Esophagus squamous epithelium (tissue), 5 donors: ENCODE results near the gene NFYB. TPM values are rescaled to one million over a fixed set of nuclear protein-coding genes. Genes with fewer than 3 reads are reported as not detected.
A peak's percentile ranks its signal among the peaks of the same experiment; 100 is the strongest.

Experiments
- DNase-seq: peaks from one replicate; lab custom pipeline; 2025; lab: John Stamatoyannopoulos, UW
- H3K27ac ChIP-seq, 4 donors: fragments of 200-600 bp; sonication (generic); one replicate each; pipeline ENCODE4 v1.5.1; 2016 to 2019; ENCODE audit warnings: mild to moderate bottlenecking in 1 of 4
- H3K27me3 ChIP-seq, 4 donors: fragments of 200-600 bp; sonication (generic); 1 replicate in 3 of 4; 2 replicates in 1 of 4; pipeline versions ENCODE4 v1.5.1 to v1.6.0; 2017 to 2021; ENCODE audit warnings: antibody characterized with exemption in 1 of 4
- H3K36me3 ChIP-seq, 3 donors: fragments of 200-600 bp; sonication (generic); one replicate each; pipeline ENCODE4 v1.5.1; 2016 to 2019
- H3K4me1 ChIP-seq, 3 donors: fragments of 200-600 bp; sonication (generic); one replicate each; pipeline ENCODE4 v1.5.1; 2017 to 2019
- H3K4me3 ChIP-seq, 4 donors: fragments of 200-600 bp; sonication (generic); 1 replicate in 3 of 4; 2 replicates in 1 of 4; pipeline ENCODE4 v1.5.1; 2016 to 2019; ENCODE audit warnings: mild to moderate bottlenecking in 2 of 4, moderate library complexity in 1 of 4
- H3K9me3 ChIP-seq, 3 donors: fragments of 200-600 bp; sonication (generic); one replicate each; pipeline ENCODE4 v1.5.1; 2016 to 2019
- POLR2A ChIP-seq, 4 donors: fragments of 450-650 bp; IDR thresholded peaks; one replicate each; pipeline ENCODE4 v1.6.1; 2017; ENCODE audit warnings: antibody characterized with exemption in 4 of 4, mild to moderate bottlenecking in 4 of 4, moderate library complexity in 3 of 4
- WGBS, 2 donors: methylation state at CpG; one replicate each; pipeline ENCODE4 v1.1.5; 2018; 5-methylcytosine and 5-hydroxymethylcytosine counted together
- intact Hi-C: fragments of 100-400 bp; cut with DNase I; formaldehyde crosslinking; loops from one replicate; pipeline ENCODE4 v1.15.0; 2022
- total RNA-seq, 4 donors: library from RNA; depleted of rRNA; stranded (reverse); fragments of >200 nt; gene quantifications; one replicate each; pipeline ENCODE4 v1.1.0, GENCODE V29; 2016
- TF ChIP-seq, protein P1 (sequence below), 6 experiments: fragments of 450-650 bp in 4 of 6; fragments of 200-600 bp in 2 of 6; sonication (generic) in 2 of 6; IDR thresholded peaks; one replicate each; pipeline ENCODE4 v1.5.1; 2016 to 2019; ENCODE audit warnings: antibody characterized with exemption in 6 of 6, mild to moderate bottlenecking in 4 of 6, moderate library complexity in 4 of 6
- donor health status: DM: yes; HTN: yes; CAD: no.

The NFYB gene
- total RNA-seq, 4 donors from 2014 or later: 8.1 to 31.5 (median 12.9) TPM

DNA sequence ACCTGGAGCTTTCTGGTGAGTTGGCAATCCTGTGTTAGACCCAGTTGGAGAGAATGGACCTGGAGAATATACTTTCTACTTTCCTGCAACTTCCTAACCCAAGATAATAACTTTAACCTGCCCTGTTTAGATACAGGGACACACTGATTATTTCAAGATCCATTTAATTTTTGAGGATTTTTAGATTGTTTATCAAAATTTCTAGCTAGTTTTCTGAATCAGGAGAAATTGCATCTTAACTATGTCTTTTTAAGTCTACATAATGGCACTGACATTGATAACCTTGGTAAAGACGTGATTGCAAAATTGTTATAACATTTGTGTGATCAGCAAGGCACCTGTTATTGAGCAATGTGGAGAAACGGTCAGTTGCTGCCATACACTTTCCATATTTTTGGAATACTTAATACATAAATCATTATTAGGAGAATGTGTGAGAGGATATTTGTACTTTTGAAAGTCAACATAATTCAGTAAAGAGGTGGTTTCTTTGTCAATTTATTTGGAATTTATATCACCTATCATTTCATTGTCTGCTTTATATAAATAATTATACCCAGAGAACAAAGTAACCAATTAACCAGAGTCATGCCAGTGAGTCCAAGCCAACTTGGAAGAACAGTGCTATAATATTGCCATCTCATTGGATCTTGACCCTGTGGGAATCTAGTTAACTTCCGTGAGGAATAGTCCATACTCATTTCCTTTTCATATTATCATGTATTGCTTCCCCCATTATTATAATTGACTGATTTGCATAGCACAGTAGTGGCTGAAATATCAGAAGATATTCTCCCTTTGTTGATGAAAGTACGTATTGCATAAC is 28.4 kb downstream of the NFYB start:
- Histone ChIP-seq H3K27ac (no peak overlapping the region), H3K4me3 (no peak overlapping the region), H3K27me3 (no peaks in the 10 kb centered on the region), H3K36me3 (peaks cover 0 to 38% (median 0%) of the 10 kb centered on the region in 3 donors), H3K4me1 (peaks cover 0 to 7% (median 0%) of the 10 kb centered on the region in 3 donors), H3K9me3 (no peaks in the 10 kb centered on the region)
- DNase-seq: no peak
- TF ChIP-seq, protein P1, sequence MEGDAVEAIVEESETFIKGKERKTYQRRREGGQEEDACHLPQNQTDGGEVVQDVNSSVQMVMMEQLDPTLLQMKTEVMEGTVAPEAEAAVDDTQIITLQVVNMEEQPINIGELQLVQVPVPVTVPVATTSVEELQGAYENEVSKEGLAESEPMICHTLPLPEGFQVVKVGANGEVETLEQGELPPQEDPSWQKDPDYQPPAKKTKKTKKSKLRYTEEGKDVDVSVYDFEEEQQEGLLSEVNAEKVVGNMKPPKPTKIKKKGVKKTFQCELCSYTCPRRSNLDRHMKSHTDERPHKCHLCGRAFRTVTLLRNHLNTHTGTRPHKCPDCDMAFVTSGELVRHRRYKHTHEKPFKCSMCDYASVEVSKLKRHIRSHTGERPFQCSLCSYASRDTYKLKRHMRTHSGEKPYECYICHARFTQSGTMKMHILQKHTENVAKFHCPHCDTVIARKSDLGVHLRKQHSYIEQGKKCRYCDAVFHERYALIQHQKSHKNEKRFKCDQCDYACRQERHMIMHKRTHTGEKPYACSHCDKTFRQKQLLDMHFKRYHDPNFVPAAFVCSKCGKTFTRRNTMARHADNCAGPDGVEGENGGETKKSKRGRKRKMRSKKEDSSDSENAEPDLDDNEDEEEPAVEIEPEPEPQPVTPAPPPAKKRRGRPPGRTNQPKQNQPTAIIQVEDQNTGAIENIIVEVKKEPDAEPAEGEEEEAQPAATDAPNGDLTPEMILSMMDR (IDR thresholded peaks at IDR 0.05): no peak
- TF ChIP-seq POLR2A (IDR thresholded peaks at IDR 0.05): no peak
- intact Hi-C loops: no loop called here
- 67 to 71% methylated on average over 4 of the region's 4 CpGs for WGBS, 2 donors

DNA sequence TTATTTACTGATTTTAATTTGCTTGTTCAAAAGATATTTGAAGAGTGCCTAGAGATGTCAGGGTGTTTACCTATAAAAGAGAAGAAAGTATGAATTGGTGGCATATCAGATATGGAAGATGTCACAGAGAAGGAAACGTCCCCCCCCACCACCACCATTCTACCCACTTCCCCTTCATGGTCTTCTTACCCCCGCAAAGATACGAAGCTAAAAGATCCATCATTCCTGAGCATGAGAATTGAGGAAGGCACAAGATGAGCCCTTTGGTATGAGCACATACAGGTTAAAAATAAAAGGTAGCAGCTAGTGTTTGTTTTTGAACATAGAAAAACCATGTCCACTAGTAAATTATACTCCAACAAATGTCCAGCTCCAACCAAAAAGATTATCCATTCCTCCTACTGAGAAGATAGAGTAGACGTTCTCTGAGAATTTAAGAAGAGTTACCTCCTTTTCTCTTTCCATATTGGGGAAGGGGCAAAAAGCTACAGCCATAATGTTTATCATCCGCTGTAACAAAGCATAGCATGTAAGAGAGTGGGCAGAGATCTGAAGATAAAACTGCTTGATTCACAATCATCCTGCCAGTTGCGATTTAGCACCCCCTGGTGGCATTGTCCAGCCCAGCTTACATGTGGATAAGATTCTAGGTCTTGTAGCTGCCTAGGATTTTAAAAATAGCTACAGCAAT is 29.1 kb downstream of the NFYB start:
- TF ChIP-seq, protein P1 (IDR thresholded peaks at IDR 0.05): peak; percentile 69 to 88 (median 79)
- no peak for TF ChIP-seq POLR2A (IDR thresholded peaks at IDR 0.05)
- H3K9me3 ChIP-seq: no peaks in the 10 kb centered on the region
- intact Hi-C loops: no loop called here
- WGBS, 2 donors: 31 to 32% methylated on average over 6 of the region's 6 CpGs
- H3K4me3 ChIP-seq: no peak overlapping the region
- peaks cover 0 to 7% (median 0%) of the 10 kb centered on the region in 3 donors for H3K4me1 ChIP-seq
- H3K36me3 ChIP-seq: peaks cover 0 to 42% (median 0%) of the 10 kb centered on the region in 3 donors
- no peaks in the 10 kb centered on the region for H3K27me3 ChIP-seq
- DNase-seq: peak; percentile 8
- H3K27ac ChIP-seq: no peak overlapping the region

DNA sequence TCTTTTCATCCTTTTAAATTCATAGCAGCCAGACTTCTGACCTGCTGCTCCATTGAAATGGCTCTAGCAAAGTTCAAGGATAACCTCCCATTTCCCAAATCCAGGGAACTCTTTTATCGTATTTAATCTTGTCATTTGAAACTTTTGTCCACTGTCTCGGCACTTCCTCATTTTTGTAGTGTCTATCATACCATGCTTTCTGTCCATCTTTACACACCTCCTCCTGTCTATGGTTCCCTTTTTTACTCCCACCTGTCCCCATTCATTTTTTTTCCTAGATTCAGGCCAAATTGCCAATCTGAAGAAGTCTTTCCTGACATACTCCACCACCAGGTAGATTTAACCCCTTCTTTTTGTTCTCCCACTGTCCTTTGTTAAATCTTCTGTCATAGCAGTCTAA is 31.0 kb downstream of the NFYB start:
- H3K27ac ChIP-seq: no peak overlapping the region
- no peak overlapping the region for H3K4me3 ChIP-seq
- no peaks in the 10 kb centered on the region for H3K27me3 ChIP-seq
- TF ChIP-seq, protein P1 (IDR thresholded peaks at IDR 0.05): no peak
- no peak for TF ChIP-seq POLR2A (IDR thresholded peaks at IDR 0.05)
- 83 to 85% methylated on average over 2 of the region's 2 CpGs for WGBS, 2 donors
- no peaks in the 10 kb centered on the region for H3K9me3 ChIP-seq
- peaks cover 0 to 52% (median 4%) of the 10 kb centered on the region in 3 donors for H3K36me3 ChIP-seq
- intact Hi-C loops: no loop called here
- peaks cover 0 to 7% (median 0%) of the 10 kb centered on the region in 3 donors for H3K4me1 ChIP-seq
- DNase-seq: no peak

DNA sequence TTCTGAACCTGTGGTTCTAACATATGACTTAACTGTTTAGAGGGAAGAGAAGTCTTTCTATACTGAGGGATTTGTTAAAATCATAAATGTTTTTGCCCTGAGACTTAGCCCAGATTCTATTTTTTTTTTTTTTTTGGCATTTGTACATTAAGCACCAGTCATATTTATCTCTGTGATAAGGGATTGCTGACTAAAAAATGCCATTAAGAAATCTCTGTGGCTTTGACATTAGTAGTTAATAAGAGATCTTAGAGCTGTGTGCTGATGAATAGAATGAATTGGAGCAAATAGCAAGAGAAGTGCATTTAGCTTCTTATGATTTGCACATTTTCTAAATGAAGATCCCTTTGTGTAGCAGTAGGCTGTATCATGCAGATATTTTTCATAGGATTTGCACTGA is 32.5 kb downstream of the NFYB start:
- Histone ChIP-seq H3K4me3 (no peak overlapping the region), H3K36me3 (peaks cover 0 to 67% (median 4%) of the 10 kb centered on the region in 3 donors), H3K27ac (no peak overlapping the region), H3K4me1 (peaks cover 0 to 7% (median 0%) of the 10 kb centered on the region in 3 donors), H3K27me3 (no peaks in the 10 kb centered on the region), H3K9me3 (no peaks in the 10 kb centered on the region)
- no peak for DNase-seq
- intact Hi-C loops: no loop called here
- TF ChIP-seq, protein P1 (IDR thresholded peaks at IDR 0.05): no peak
- TF ChIP-seq POLR2A (IDR thresholded peaks at IDR 0.05): no peak

DNA sequence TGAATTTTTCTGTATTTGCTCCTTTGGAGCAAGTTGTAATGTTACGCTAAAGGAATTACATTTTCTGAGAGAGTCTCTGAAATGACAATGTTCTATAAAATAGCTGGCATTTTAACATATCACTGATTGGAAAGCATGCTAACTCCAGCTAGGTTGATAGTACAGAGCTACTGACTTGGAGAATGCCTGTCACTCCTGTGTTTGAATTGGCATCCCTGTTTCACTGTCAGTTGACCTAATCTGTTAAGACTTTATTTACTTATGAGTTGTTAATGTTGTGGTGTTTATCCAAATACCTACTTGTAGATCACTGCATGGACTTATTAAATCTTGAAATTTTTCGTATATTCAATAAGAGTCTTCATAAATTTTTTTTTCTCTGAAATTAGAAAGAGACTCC is 40.1 kb downstream of the NFYB start:
- Histone ChIP-seq H3K9me3 (no peaks in the 10 kb centered on the region), H3K4me3 (no peak overlapping the region), H3K4me1 (no peaks in the 10 kb centered on the region), H3K27me3 (no peaks in the 10 kb centered on the region), H3K36me3 (peaks cover 0 to 99% (median 12%) of the 10 kb centered on the region in 3 donors), H3K27ac (no peak overlapping the region)
- TF ChIP-seq, protein P1 (IDR thresholded peaks at IDR 0.05): no peak
- no peak for TF ChIP-seq POLR2A (IDR thresholded peaks at IDR 0.05)
- 98% methylated on average over 2 of the region's 2 CpGs for WGBS, 2 donors
- intact Hi-C loops: no loop called here
- no peak for DNase-seq
